ENCODE measurements around the gene C2CD2.

The C2CD2 gene

DNA sequence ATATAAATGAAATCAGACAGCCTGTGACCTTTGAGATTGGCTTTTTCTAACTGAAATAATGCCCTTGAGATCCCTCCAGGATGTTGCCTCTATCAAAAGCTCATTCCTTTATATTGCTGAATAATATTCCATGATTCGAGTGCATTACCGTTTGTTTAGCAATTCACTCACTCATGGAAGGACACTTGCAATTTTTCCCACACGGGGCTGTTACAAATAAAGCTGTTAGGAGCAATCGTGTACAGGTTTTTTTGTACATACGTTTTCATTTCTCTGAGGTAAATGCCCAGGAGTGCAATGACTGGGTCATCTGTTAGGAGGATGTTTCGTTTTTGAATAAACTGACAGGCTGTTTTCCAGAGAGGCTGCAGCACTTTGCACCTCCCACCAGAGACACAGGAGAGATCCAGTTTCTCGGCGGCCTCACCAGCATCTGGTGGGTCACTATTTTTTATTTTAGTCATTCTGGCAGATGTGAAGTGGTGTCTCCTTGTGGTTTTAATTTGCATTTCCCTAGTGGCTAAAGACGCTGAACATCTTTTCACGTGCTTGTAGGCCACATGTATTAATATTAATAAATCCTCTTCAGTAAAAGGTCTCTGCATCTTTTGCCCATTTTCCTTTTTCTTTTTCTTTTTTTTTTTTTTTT, 85.6 kb downstream of the C2CD2 start:
- DNase-seq (ENCODE audit: low read depth in 2 of 2): no peak

DNA sequence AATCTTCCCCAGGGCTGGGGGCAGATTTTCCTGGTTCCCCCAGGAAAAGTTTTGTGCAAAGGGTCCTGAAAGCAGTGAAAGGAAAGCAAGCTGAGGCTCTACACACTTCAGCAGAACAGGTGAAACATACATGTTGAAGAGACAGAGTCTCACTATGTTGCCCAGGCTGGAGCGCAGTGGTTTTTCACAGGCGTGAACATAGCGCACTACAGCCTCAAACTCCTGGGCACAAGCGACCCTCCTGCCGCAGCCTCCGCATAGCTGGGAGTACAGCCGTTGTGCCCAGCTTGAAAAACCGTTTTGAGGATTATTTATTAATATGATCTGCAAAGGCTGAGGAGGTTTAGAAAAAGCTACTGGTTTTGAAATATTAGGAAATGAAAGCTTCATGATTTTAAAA, 86.5 kb downstream of the C2CD2 start:
- DNase-seq (ENCODE audit: low read depth in 2 of 2): no peak

DNA sequence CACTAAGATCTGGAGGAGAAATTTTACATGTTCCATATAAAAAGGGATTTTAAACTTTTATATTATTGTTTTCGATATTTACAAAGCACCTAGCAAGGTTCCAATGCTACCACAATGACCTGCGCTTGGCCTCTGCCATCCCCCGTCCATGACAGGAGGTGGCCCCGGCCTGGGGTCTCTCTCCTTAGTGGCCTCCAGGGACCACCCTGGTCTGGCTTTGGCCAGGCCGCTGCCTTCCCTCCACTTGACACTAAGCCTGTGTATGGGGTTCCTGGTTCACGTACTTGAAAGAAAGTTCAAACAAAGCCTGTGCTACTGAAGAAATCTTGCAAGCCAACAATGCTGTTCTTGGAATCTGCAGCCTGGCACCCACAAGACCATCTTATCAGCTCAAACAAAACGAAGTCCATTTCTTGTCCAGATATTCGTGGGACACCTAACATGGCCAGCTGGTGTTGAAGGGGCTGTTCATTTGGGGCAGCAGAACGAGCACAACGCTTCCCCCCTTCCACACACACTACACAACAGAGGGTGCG, 87.5 kb downstream of the C2CD2 start:
- DNase-seq (ENCODE audit: low read depth in 2 of 2): no peak

DNA sequence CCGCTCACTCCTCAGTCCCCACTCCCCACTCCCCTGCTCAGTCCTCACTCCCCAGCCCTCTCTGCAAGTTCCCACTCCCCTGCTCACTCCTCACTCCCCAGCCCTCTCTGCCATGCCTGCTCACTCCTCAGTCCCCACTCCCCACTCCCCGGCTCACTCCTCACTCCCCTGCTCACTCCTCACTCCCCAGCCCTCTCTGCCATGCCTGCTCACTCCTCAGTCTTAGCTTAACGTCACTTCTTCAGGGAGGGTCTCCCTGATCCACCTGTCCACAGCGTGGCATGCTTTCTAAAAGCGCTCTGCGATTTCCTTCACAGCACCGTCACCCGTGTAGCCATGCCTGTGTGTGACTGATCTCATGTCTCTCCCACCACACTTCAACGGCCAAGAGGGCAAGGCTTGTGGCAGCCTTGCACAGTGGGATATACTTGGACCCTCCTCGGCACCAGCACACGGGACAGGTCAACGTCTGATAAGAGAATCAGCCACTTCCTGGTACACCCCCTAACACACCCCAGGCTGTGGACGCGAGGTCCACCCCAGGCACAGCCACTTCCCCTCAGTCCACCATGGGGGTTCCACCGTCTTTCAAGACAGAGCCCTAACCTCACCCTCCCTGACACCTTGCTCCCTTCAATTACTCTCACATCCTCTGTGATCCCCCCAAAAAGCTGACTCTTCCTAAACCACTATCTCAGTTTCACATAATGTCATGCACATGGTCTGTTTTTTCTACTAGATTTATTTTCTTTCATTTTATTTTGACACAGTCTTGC, 88.6 kb downstream of the C2CD2 start:
- no peak for DNase-seq (ENCODE audit: low read depth in 2 of 2)

DNA sequence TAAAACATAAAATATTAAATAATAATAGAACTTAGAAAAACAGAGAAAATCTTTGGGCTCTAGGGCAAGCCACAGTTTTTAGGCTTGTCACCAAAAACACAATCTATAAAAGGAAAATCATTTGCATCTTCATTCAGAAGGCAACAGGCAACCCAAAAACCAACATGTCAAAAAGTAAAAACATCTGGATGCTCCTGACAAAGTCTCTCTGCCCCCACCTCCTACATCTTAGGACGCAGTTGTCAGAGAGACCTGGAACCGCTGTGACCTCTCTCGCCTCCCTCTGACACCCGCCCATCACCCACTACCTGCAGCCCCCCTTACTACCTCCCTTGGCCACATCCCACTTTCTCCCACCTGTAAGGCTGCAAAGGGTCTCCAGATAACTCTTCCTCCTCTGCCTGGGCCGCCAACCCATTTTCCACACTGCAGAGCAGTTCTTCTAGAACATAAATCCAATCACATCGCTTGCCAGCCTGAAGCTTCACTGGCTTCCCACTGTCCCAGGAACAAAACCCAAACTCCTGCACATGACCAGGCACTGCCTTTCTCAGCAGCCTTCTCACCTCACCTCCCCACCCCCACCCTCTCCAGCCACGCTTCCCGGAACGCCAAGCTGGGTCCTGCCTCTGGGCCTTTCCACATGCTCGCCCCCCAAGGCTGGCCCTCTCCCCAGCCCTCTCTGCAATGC, 89.4 kb downstream of the C2CD2 start:
- DNase-seq (ENCODE audit: low read depth in 2 of 2): no peak

DNA sequence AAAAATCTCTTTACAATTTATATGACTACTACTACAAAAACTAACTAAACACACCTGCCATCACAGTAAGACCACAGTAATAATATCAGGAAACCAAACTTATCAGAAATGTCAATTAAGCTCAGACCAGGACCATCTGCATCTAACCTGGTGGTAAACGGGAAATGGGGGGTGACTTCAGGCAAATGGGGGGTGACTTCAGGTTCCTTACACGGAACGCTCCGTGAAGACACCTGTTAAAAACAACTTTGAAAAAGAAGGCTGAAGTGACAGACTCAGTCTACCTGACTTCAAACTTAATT, 90.4 kb downstream of the C2CD2 start:
- no peak for DNase-seq (ENCODE audit: low read depth in 2 of 2)

DNA sequence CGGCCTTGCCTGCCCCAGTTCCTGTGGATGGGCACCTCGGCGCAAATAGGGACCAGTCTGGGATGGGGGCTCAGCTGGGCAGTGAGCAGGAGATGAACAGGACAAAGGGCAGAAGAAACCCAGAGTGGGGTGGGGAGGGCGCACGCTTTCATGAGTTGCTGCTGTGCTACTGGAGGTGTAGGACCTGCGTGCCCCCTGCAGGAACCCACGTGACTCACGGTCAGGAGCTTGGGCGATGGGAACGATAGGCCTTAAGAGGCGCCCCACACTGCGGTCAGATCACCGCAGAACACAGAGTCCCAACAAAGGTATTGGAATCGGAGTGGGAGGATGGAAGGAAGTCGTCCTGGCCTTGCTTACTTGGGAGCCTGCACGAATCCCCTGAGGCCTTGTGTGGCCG, 91.8 kb downstream of the C2CD2 start:
- no peak for DNase-seq (ENCODE audit: low read depth in 2 of 2)

DNA sequence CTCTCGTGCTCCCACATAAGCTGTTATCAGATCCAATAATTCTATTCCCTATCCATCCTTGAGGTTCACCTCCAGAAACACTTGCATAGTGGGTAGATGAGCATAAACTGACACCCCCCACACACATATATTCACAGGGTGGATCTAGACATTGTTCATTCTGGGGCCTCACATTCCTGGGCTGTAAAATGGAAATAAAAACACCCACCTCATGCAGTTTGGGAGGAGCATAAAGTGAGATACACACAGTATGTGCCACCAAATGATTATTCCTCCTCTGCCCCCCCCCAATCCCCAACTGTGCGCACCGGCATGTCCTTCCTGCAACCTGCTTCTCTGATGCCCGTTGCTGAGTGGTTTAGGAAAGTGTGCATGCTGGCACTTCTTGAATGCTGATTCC, 92.6 kb downstream of the C2CD2 start:
- no peak for DNase-seq (ENCODE audit: low read depth in 2 of 2)

DNA sequence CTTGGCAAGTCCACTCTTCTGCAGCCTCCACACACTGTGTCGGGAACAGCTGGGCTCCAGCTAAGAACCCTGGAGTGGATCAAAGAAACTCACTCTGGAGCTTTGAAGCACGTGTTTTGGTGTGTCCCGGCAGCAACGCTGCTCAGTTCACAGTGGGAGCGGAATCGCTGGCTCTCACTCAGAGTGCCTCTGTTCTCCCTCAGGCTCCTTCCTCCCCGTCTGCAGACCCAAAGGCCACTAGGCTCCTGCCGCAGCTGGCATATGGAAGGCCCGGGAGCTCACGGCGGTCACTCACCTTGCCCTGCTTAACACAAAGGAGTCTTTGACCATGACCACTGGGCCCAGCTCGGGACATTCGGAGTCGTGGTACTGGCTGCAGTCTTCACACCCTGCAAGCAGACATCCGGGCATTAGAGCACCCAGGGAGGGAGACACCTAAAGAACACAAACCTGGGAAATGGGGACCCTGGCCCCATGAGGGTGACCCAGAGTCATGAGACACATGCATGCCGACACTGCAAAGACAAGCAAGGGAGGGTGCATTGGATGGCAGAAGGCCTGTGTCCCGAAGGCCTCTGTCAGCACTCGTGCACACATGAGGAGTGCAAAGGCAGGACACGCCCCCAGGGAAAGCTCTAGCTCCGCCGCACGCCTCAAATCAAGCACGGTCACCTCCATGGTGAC, 94.4 kb downstream of the C2CD2 start:
- no peak for DNase-seq (ENCODE audit: low read depth in 2 of 2)

DNA sequence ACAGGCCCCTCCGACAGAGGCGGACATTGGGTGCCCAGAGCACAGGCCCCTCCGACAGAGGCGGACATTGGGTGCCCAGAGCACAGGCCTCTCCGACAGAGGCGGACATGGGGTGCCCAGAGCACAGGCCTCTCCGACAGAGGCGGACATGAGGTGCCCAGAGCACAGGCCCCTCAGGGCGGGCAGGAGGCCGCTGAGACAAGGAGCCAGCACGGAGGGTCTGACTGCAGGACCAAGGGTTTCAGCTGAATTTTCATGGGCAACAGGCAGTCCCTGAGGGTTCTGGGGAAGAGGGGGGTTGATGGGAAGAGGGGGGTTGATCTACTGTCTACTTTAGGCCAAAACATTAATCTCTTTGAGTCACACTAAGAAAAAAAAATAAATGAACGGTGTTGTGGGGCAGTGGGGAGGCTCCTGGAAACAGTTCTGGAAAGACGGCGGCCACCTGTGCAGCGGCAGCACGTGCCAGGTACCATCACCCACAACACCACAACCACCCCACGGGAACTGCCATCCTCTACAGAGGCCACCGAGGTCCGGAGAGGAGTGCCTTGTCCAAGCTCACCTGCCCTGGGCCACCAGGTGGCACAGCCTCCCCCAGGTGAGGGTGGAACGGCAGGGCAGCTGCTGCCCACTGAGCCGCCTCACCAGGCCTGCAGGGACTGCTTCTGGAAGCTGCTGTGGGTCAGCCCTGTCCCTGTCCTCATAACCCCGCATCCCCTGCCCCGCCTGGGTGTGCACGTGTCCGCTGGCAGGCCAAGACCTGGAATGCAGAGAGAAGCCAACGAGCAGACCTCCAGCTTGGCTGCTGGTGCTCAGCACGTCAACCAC, 95.1 kb downstream of the C2CD2 start:
- no peak for DNase-seq (ENCODE audit: low read depth in 2 of 2)

DNA sequence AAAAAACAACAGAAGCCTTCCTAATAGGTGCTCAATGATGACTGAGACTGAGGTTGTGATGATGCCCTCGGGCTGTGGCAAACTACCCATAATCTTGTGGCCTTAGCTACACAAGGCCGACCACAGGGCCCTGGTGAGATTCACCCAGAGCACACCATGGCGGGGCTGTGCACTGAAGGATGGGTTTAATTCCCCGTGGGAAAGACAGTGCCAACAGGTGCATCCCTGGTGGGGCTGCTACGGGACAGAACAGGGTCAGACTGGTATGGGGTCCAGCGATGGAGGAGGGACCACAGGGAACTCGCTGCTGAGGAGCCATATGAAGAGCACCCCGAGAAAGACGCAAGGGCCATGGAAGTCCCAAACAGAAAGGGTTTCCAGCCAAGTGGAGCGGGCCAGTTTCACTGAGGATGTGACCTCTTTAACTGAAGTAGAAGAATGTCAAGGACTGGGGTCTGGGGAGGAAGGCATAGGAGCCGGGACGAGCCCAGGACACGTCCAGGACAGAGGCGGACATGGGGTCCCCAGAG, 96.0 kb downstream of the C2CD2 start:
- DNase-seq (ENCODE audit: low read depth in 2 of 2): no peak

DNA sequence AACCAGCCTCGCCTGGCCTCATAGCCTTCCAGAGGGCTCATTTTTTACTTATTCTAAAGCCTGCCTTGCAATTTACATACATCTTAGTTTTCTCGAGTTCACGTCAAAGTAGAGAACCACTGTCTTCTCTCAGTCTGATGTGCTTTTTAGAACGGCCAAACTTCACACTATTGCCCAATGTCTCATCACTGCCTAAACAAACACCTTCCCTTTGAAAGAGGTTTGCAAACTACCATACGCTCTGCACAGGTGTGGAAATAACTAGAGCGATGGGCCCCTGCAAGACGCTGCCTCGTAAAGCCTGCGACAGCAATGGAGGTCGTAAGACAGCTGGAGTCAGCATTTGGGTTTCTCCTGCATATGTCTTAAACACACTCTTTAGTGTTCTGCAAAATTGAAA, 97.2 kb downstream of the C2CD2 start:
- no peak for DNase-seq (ENCODE audit: low read depth in 2 of 2)

DNA sequence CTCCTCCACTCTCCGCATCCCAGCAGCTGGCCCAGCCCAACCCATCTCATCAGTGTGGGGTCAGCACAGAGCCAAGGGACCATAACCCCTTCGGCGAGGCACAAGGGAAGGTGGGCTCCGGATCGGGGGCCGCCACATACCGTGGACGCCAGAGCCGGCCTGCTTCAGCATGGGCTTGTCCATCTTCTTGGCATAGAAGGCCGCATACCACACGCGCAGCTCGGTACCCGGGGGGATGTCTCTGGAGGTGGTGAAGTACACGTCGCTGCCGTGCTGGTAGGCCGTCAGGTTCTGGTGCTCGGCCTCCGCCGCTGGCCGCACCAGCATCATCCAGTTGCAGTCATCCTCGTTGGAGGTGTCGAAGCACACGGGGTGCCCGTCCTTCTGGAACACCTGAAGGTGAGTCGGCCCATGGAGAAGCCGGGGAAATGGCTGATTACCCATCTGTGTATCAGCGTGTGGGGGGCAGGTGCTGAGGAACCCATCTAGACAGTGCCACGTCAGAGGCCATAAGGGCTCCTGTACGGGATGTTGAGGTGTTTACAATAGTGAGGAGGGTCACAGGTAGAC, 99.3 kb downstream of the C2CD2 start:
- no peak for DNase-seq (ENCODE audit: low read depth in 2 of 2)

DNA sequence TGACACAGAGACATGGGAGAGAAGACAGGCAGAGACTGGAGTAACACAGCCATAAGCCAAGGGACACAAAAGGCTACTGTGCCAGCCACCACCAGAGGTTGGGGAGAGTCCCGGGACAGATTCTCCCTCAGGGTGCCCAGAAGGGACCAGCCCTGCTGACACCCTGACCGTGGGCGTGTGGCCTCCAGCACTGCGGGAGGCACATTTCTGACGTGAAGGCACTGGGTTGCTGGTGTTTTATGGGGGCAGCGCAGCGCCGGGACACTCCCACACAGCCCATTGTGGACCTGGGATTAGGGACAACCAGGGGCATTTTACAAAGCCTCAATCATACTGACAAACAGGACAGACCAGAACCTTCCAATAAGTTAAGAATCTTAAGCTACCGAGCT, 100.9 kb downstream of the C2CD2 start:
- DNase-seq (ENCODE audit: low read depth in 2 of 2): no peak

DNA sequence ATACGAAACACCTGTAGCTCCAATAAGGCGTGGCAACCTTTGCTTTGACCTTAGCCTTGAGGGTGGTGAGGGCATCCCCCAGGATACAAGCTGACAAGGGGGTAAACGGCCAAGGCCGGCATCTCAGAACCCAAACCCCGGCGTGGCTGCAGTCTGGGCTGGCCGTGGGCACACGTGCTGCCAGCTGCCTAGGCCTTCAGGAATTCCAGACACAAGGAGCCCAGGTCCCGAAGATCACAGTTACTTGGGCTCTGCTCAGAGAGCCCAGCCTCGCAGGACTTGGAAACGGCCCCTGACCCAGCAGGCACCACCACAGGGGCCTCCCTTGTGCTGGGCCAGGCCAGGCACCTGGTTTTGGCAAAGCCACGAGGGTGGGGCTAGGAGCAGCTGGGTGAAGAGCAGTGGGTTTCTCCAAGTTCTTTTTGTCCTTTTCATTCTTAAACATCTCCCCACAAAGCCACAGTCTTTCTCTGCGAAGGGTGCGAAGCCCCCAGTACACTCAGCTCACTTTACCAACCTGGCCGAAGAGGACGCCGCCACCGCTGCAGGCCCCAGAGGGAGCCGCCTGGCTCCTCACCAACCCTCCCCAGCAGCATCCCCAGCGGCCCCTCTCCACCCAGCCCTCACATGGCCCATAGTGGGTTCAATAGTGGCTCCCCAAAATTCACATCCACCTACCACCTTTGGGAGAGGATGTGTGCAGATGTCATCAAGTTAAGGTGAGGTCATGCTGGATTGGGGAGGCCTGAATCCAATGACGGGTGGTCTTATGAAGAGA, 101.5 kb downstream of the C2CD2 start:
- no peak for DNase-seq (ENCODE audit: low read depth in 2 of 2)

DNA sequence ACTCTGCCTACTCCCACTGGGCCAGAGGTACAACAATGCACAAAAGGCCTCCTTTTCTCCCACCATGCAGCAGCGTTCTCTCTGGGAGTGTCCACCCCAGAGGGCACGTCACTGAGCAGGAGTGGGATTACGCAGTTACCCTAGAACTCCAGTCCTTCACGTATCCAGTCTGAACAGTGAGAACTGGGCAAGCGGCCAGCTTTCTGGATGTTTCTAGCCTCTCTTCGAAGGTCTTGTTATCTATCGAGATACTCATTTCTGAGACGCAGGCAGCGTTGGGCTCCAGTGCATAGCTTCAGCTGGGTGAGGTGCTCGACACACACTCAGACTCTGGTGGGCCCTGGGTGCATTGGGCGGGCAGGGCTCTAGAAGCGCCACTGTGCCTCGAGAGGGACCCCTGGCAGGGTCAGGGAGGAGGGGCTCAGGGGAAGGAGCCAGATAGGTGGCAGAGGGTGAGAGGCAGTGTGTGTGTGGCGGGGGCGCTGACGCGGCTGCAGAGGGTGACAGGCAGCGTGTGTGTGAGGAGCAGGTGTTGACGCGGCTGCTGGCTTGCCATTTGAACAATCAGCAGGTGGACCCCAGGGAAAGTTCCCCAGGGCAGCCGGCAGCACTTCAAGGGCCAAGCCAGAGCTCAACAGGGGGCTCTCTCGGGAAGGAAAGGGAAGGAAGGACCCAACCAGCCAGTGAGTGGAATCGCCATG, 102.6 kb downstream of the C2CD2 start:
- DNase-seq (ENCODE audit: low read depth in 2 of 2): no peak

DNA sequence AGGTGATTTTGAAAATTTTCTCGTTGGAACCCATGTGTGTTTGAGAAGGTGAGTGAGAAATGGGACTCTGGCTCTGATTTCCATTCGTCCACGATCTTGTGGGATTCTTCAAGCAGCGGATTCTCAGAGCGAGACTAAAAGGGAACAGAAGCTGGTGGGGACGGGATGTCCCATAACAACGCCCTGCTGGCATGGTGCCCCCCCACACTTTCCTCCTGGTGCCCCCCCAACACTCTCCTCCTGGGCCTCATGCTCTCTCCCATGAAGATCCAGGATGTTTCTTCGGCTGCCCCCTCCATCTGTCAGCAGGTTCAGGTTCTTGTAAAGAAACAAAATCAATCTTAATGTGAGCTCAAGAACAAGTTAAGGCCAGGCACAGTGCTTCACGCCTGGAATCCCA, 103.7 kb downstream of the C2CD2 start:
- DNase-seq (ENCODE audit: low read depth in 2 of 2): no peak

DNA sequence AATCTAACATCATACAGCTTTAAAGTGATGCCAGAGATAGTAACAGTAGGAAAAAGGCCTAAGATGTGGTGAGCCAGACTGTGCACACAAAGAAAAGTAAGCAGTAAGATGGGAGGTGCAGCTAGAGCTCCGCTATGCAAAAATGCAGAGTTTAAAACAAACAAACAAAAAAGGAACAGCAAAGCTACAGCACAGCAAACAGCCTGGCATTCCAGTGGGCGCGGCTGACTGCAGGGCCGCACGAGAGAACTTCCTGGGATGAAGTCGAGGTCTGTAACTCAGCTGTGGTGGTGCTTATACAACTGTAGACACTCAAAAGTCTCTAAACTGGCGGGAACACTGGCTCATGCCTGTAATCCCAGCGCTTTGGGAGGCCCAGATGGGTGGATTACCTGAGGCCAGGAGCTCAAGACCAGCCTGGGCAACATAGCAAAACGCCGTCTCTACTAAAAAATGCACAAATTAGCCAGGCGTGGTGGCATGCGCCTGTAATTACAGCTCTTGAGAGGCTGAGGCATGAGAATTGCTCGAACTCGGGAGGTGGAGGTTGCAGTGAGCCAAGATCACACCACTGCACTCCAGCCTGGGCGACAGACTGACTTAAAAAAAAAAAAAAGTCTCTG, 104.7 kb downstream of the C2CD2 start:
- no peak for DNase-seq (ENCODE audit: low read depth in 2 of 2)

DNA sequence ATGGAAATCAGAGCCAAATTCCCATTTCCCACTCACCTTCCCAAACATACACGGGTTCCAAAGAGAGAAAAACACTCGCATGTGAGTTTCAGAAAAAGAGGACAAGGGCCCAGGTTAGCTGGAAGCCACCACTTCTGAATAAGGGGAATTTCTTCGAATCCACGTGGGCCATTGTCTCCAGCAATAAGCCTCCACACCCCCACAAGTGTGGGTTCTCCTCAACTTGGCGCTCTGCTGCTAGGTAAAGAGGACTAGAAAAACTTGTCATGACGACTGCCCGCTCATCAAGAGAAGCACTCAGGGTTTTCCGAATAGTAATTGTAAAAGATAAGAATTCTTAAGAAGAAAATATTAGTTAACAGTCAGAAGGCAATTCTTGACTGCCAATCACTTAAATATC, 105.3 kb downstream of the C2CD2 start:
- DNase-seq (ENCODE audit: low read depth in 2 of 2): no peak
